ENCODE results near the gene SOX6. TPM values are rescaled to one million over a fixed set of nuclear protein-coding genes. Genes with fewer than 3 reads are reported as not detected.

Gene SOX6
- total RNA-seq, 1 donor from 2014 or later = 19.6 TPM

DNA sequence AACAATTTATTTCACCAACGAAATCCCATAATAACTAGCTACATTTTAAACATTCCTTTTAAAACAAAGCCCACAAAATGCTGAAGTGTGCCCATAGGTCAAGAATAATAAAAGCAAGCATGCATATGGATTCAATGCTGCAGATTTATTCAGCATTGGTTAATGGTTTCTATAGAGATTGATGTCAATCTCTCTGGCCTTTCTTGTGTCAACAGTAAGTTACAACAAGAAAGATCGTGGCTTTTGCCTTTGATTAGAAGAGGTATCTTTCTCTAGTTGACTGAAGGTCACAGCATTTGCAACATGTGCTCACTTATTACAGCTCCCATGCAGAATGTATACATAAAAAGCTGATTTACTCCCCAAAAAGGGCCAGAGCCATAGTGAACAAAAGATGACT lies 1.4 kb upstream of the SOX6 start:
- DNase-seq (ENCODE audit: low read depth, low spot score) = no peak
- Mint-ChIP-seq H3K4me3 (no peak overlapping the region), H3K36me3 (ENCODE audit: low read depth) (no peaks in the 10 kb centered on the region), H3K4me1 (peaks cover 59% of the 10 kb centered on the region), H3K27me3 (ENCODE audit: low read depth) (peaks cover 2% of the 10 kb centered on the region), H3K27ac (ENCODE audit: unreplicated experiment) (no peak overlapping the region), H3K9me3 (no peaks in the 10 kb centered on the region)
- TF ChIP-seq, protein P1, sequence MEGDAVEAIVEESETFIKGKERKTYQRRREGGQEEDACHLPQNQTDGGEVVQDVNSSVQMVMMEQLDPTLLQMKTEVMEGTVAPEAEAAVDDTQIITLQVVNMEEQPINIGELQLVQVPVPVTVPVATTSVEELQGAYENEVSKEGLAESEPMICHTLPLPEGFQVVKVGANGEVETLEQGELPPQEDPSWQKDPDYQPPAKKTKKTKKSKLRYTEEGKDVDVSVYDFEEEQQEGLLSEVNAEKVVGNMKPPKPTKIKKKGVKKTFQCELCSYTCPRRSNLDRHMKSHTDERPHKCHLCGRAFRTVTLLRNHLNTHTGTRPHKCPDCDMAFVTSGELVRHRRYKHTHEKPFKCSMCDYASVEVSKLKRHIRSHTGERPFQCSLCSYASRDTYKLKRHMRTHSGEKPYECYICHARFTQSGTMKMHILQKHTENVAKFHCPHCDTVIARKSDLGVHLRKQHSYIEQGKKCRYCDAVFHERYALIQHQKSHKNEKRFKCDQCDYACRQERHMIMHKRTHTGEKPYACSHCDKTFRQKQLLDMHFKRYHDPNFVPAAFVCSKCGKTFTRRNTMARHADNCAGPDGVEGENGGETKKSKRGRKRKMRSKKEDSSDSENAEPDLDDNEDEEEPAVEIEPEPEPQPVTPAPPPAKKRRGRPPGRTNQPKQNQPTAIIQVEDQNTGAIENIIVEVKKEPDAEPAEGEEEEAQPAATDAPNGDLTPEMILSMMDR (conservative IDR thresholded peaks at IDR 0.05) = no peak

DNA sequence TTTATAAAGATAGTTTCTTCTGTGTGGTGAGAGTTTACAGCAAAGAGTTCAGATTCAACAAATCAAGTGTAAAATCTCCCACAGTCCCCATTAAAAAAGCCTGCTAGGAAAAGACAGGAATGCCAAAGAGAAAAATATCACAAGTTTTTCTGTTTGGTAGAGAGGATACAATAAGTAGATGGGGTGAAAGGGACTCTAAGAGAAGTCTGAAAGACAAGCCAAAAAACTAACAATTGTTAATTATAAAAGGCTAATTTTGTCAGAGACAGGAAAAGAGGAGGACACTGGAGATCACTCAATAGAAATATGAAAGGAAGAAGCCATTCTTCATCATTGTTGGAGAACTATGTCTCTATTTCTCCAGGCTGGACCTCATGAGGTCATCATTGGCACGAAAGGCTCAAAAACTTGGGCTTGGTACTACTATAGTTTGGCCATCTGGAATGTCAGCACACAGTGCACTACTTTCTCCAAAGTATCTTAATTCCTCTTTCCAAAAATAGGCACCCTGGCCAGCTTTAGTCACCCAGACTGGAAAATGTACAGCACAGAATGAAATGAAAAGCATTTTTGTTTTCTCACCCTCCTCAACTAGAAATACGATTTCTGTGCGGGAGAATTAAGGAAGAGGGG lies 531 bp upstream of the SOX6 start:
- peak overlapping the region; percentile 88 for H3K27ac Mint-ChIP-seq (ENCODE audit: unreplicated experiment)
- H3K27me3 Mint-ChIP-seq (ENCODE audit: low read depth) = peaks cover 2% of the 10 kb centered on the region
- peaks cover 55% of the 10 kb centered on the region for H3K4me1 Mint-ChIP-seq
- peak overlapping the region; percentile 16 for H3K4me3 Mint-ChIP-seq
- no peaks in the 10 kb centered on the region for H3K9me3 Mint-ChIP-seq
- H3K36me3 Mint-ChIP-seq (ENCODE audit: low read depth) = no peaks in the 10 kb centered on the region
- TF ChIP-seq, protein P1 (conservative IDR thresholded peaks at IDR 0.05) = no peak
- DNase-seq (ENCODE audit: low read depth, low spot score) = no peak

DNA sequence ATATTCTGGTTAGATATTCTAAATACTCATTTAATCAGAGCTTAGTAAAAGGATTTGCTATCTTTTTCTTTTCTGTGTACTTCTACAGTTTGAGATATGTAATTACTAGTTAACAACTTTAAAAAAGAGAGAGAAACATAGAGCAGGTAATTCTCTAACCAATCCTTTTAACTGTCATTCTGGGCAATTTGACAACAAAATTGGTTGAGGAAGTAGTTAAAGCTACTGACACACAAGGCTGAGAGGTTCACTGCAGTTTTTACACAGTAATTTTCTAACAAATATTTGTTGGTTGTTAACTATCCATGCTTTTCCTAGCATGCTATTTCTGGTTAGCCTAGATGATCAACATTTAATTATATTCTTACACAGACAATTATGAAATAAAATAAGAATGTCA lies 3.6 kb downstream of the SOX6 start:
- Mint-ChIP-seq H3K27ac (ENCODE audit: unreplicated experiment) (no peak overlapping the region), H3K4me1 (peaks cover 39% of the 10 kb centered on the region), H3K27me3 (ENCODE audit: low read depth) (no peaks in the 10 kb centered on the region), H3K4me3 (no peak overlapping the region), H3K36me3 (ENCODE audit: low read depth) (no peaks in the 10 kb centered on the region), H3K9me3 (no peaks in the 10 kb centered on the region)
- DNase-seq (ENCODE audit: low read depth, low spot score) = no peak
- TF ChIP-seq, protein P1 (conservative IDR thresholded peaks at IDR 0.05) = no peak

DNA sequence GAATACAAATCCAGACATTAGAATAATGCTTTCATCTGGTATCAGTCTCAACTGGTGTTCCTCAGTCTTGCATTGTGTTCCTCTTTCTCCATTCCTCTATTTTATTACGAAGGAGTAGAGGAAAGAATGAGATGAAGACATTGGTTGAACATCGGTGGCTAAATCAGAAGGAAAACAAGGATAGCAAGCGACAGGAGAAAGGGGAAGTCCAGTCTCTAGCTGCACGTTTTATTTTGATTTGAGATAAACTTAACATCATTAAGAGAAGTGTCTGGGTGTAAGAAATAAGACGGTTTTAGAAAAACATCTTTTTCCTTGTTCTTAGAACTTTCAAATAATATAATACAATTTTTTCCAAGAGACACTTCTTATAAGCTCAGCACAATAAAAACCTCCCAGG lies 6.2 kb downstream of the SOX6 start:
- no peaks in the 10 kb centered on the region for H3K9me3 Mint-ChIP-seq
- no peak overlapping the region for H3K4me3 Mint-ChIP-seq
- no peak for DNase-seq (ENCODE audit: low read depth, low spot score)
- H3K27ac Mint-ChIP-seq (ENCODE audit: unreplicated experiment) = no peak overlapping the region
- no peaks in the 10 kb centered on the region for H3K27me3 Mint-ChIP-seq (ENCODE audit: low read depth)
- TF ChIP-seq, protein P1 (conservative IDR thresholded peaks at IDR 0.05) = no peak
- peaks cover 26% of the 10 kb centered on the region for H3K4me1 Mint-ChIP-seq
- no peaks in the 10 kb centered on the region for H3K36me3 Mint-ChIP-seq (ENCODE audit: low read depth)

DNA sequence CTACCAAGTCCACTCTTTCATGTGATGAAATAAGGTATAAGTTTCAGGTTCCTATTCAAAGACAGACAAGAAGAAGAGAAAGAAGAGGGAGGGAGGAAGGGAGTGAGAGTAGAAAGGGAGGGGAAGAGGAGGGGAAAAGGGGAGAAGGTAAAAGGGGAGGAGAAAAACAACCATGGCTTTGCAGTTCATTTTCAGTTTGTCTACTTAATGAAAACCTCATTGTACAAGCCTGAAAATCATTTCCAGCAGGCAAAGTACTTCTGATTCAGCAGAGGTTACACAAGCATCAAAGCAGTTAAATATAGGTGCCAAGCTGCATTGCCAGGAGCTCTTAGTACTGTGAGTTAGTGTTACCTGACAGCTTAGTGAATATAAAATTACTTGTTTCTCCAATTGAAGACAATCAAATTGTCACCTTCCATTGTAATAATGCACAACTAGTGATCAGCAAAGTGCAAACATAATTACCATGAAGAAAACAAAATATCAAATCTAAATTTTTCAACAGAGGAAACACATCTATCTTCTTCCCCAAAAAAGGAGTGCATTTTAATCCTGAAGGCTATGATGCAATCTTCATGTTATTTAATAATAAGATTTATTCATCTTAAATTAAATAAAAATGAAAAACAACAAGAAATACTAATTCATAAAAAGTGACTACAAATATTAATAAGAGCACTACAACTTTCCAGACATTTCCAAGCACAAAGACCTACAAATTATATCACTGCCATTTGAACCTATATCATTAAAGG lies 8.2 kb downstream of the SOX6 start:
- TF ChIP-seq, protein P1 (conservative IDR thresholded peaks at IDR 0.05) = no peak
- Mint-ChIP-seq H3K4me3 (no peak overlapping the region), H3K9me3 (no peaks in the 10 kb centered on the region), H3K36me3 (ENCODE audit: low read depth) (no peaks in the 10 kb centered on the region), H3K27ac (ENCODE audit: unreplicated experiment) (no peak overlapping the region), H3K4me1 (peaks cover 20% of the 10 kb centered on the region), H3K27me3 (ENCODE audit: low read depth) (no peaks in the 10 kb centered on the region)
- DNase-seq (ENCODE audit: low read depth, low spot score) = no peak

All from neural crest cell (in vitro differentiated cells).